ENCODE results near the gene CCND2.

CCND2 gene

GRCh38 chr12:4257442-4257841, 16.1 kb upstream of the CCND2 start:
- DNase-seq = no peak

- no peak for DNase-seq
Observed at GRCh38 chr12:4259099-4259498, 14.5 kb upstream of the CCND2 start.

- DNase-seq = no peak
Observed at GRCh38 chr12:4261655-4262054, 11.9 kb upstream of the CCND2 start.

GRCh38 chr12:4265280-4265679, 8.3 kb upstream of the CCND2 start:
- DNase-seq = no peak

GRCh38 chr12:4266990-4267389, 6.6 kb upstream of the CCND2 start:
- no peak for DNase-seq

- DNase-seq = peak; percentile 76
Observed at GRCh38 chr12:4267704-4268328, 5.7 kb upstream of the CCND2 start.

- peak; percentile 76 for DNase-seq
Observed at GRCh38 chr12:4268329-4269181, 5.0 kb upstream of the CCND2 start.

- peak; percentile 89 for DNase-seq
Observed at GRCh38 chr12:4269279-4269991, 4.1 kb upstream of the CCND2 start.

- peak; percentile 66 for DNase-seq
Observed at GRCh38 chr12:4270016-4270830, 3.3 kb upstream of the CCND2 start.

GRCh38 chr12:4270831-4271716, 2.5 kb upstream of the CCND2 start:
- DNase-seq = no peak

- DNase-seq = peak; percentile 47
Observed at GRCh38 chr12:4271717-4272423, 1.7 kb upstream of the CCND2 start.

GRCh38 chr12:4272424-4273272, 914 bp upstream of the CCND2 start:
- no peak for DNase-seq

- no peak for DNase-seq
Observed at GRCh38 chr12:4273273-4273651, 300 bp upstream of the CCND2 start.

- no peak for DNase-seq
Observed at GRCh38 chr12:4274396-4275015, 944 bp downstream of the CCND2 start.

GRCh38 chr12:4275016-4275869, 1.7 kb downstream of the CCND2 start:
- no peak for DNase-seq

GRCh38 chr12:4275870-4276301, 2.3 kb downstream of the CCND2 start:
- DNase-seq = no peak

GRCh38 chr12:4276524-4277204, 3.1 kb downstream of the CCND2 start:
- peak; percentile 96 for DNase-seq

- no peak for DNase-seq
Observed at GRCh38 chr12:4277205-4277543, 3.6 kb downstream of the CCND2 start.
